WTC11 (cell line): Measurements from ENCODE around the gene C4orf36.

Experiments used
- SMAD4 ChIP-seq: sonication (generic); formaldehyde crosslinking; IDR thresholded peaks from 2 replicates; pipeline ENCODE4 v1.8.0; 2022; ENCODE audit warnings: mild to moderate bottlenecking, missing genetic modification reagents
- TF ChIP-seq, protein P1 (sequence below): fragments of 200-600 bp; IDR thresholded peaks from 2 replicates; pipeline ENCODE4 v1.8.0; 2022; ENCODE audit warnings: antibody characterized with exemption

DNA sequence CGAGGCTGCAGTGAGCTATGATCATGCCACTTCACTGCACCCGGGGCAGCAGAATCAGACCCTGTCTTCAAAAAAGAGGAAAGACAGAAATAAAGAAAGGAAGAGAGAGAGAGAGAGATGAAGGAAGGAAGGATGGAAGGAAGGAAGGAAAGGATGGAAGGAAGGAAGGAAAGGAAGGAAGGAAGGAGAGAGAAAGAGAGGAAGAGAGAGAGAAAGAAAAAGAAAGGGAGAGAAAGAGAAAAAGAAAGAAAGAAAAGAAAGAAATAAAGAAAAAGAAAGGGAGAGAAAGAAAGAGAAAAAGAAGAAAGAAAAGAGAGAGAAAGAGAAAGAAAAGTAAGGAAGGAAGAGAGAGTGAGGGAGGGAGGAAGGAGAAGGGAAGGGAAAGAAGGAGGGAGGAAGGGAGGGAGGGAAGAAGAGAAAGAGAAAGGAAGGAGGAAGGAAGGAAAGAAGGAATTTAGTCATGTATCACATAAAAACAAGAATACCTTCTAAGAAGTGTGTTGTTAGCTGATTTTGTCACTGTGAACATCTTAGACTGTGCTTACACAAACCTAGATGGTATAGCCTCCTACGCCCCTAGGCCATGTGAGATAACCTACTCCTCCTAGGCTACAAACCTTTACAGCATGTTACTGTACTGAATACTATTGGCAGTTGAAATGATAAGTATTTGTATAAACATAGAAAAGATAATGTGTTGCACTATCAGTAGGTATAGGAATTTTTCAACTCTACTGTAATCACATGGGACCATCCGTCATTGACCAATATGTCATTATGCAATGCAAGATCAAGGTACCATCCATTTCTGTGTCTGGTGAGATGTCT, 25.2 kb upstream of the C4orf36 start:
- TF ChIP-seq SMAD4 (CRISPR knock-in tag): no peak
- TF ChIP-seq, protein P1, sequence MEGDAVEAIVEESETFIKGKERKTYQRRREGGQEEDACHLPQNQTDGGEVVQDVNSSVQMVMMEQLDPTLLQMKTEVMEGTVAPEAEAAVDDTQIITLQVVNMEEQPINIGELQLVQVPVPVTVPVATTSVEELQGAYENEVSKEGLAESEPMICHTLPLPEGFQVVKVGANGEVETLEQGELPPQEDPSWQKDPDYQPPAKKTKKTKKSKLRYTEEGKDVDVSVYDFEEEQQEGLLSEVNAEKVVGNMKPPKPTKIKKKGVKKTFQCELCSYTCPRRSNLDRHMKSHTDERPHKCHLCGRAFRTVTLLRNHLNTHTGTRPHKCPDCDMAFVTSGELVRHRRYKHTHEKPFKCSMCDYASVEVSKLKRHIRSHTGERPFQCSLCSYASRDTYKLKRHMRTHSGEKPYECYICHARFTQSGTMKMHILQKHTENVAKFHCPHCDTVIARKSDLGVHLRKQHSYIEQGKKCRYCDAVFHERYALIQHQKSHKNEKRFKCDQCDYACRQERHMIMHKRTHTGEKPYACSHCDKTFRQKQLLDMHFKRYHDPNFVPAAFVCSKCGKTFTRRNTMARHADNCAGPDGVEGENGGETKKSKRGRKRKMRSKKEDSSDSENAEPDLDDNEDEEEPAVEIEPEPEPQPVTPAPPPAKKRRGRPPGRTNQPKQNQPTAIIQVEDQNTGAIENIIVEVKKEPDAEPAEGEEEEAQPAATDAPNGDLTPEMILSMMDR: no peak
